Measurements from ENCODE around the gene KRTAP12-1.
A peak's percentile ranks its signal among the peaks of the same experiment; 100 is the strongest.

KRTAP12-1 gene

DNA sequence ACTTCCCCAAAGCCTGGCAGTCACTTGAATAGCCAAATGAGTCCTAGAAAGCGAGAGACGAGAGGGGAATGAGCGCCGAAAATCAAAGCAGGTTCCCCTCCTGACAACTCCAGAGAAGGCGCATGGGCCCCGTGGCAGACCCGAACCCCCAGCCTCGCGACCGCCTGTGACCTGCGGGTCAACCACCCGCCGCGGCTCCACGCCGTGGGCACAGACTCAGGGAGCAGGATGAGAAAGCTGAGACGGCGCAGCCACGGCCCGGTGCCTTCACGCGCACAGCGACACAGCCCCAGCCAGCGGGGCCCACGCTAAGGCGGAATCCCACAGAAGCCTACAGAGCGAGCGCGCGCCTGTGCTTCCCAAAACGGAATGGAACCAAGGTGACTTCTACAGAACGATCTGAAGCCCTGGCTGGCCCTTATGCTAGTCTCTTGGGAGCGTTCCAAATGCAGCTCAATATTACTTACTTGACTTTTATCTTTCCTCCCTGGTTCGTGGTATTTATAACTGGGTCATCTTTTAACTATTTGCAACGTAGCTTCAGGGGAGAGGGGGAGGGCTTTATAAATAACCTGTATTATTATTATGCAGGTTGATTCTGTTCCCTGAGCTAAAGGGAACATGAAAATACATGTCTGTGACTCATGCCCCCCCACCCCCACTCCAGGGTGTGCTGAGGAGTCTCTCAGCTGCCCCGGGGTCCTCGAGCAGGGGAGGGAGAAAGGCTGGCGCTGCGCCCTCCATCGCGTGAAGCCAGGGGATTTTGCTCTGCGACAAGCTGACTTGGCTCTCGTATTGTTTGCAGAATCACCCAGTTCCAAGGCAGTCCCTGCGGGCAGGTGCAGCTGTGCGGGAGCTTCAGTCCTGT, 27.7 kb upstream of the KRTAP12-1 start:
- in situ Hi-C loops (cut with MboI; ENCODE audit: low pct_unique_long_range_greater_than_20kb, low sequenced_read_pairs, unreplicated experiment): loop anchor here (10.0 kb wide), 1 partner anchor 65 kb away; no protein-coding TSS in a partner anchor
- DNase-seq (ENCODE audit: low spot score): no peak
- TF ChIP-seq, protein P1, sequence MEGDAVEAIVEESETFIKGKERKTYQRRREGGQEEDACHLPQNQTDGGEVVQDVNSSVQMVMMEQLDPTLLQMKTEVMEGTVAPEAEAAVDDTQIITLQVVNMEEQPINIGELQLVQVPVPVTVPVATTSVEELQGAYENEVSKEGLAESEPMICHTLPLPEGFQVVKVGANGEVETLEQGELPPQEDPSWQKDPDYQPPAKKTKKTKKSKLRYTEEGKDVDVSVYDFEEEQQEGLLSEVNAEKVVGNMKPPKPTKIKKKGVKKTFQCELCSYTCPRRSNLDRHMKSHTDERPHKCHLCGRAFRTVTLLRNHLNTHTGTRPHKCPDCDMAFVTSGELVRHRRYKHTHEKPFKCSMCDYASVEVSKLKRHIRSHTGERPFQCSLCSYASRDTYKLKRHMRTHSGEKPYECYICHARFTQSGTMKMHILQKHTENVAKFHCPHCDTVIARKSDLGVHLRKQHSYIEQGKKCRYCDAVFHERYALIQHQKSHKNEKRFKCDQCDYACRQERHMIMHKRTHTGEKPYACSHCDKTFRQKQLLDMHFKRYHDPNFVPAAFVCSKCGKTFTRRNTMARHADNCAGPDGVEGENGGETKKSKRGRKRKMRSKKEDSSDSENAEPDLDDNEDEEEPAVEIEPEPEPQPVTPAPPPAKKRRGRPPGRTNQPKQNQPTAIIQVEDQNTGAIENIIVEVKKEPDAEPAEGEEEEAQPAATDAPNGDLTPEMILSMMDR (IDR thresholded peaks at IDR 0.05; ENCODE audit: extremely low read depth, insufficient read depth, missing control alignments): no peak

DNA sequence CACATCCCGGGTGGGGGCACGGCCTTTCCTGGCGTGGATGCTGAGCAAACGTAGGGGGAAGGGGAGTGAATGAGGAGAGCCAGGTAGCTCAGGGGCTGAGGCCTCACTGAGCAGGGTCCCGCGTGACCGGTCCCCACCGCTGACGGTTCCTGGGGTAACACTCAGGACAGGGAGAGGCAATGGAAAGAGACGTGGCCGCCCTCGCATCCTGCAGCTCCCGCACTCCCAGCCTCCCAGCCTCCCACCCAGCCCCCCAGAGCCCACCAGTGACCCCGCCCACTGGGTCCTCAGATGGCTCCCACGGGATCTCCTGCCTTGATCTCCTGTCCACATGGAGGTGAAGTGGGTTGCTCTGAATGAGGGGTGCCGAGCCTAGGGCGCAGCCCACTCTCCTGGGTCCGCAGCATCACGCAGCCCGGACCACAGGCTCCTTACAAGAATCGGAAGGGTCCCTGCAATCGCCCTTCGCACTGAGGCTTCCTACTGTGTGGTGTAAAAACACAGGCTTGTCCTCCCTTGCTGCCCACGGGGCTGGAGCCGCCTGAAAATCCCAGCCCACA, 27.0 kb upstream of the KRTAP12-1 start:
- in situ Hi-C loops (cut with MboI; ENCODE audit: low pct_unique_long_range_greater_than_20kb, low sequenced_read_pairs, unreplicated experiment): no loop called here
- TF ChIP-seq, protein P1 (IDR thresholded peaks at IDR 0.05; ENCODE audit: extremely low read depth, insufficient read depth, missing control alignments): no peak
- DNase-seq (ENCODE audit: low spot score): no peak

DNA sequence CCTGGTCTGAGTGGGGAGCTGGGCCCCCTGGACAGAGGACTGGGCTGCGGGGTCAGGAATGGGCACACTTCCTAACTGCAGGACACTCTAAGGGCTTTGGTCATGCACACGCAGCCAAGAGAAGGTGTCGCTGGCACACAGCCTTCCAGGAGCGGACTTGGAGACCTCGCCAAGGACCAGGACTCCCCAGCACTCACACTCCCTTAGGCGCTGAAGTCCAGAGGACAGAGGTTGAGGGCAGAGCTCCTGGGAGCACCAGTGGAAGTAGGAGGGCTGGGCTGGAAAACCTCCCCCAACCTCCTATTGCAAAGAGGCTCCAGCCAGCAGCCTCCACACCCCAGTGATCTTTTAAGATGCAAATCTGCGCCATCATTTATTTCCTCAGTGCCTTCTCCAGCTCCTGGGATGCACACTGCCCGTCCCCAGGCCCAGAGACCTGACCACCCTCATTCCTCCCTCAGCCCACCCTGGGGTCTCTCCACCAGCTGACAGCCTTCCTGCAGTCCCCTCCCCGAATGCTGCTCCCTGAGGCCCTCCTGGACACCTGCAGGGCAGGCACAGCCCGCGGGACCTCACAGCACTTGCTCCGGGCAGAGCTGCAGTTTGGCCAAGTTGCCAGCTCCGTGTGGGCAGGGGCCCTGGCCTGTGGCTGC, 26.4 kb upstream of the KRTAP12-1 start:
- no peak for DNase-seq (ENCODE audit: low spot score)
- TF ChIP-seq, protein P1 (IDR thresholded peaks at IDR 0.05; ENCODE audit: extremely low read depth, insufficient read depth, missing control alignments): no peak
- in situ Hi-C loops (cut with MboI; ENCODE audit: low pct_unique_long_range_greater_than_20kb, low sequenced_read_pairs, unreplicated experiment): no loop called here

DNA sequence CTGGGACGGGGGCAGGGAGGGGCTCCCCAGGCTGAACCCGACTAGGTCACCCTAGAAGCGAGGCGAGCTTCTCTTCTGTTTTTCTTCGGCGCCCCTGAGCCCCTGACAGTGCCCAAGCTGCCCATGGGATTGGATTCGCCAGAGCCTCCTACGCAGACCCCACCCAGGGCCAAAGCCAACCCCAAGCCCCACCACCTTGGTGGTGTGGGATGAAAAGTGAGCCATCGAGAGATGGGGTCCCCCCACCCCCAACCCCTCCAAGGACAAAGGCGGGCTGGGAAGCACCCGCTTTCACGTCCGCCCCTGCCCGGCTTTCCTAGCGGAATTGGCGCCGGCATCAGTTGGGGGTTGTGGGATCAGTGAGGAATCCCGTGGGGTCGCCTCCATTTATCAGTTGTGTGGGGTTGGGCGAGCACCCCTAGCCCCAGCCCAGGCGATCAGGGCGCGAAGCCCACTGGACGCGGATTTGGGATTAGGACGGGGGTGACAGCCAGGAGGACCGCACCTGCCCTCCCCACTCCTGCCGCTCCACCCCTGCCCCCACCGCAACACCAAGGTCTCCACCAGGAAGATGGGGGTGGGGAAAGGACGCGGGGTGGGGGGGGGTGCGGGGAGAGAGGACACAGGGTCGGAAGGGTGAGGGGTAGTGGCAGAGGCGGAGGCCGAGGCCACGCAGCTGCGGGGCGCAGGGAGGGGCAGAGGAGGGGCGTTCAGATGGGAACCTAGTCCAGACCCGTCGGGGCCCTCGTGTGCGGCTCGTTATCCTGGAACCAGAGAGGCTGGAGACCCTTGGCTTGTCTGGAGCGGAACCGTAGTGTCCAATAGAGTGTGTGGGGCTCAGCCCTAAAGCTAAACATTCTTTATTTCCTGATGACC, 25.0 kb upstream of the KRTAP12-1 start:
- in situ Hi-C loops (cut with MboI; ENCODE audit: low pct_unique_long_range_greater_than_20kb, low sequenced_read_pairs, unreplicated experiment): no loop called here
- TF ChIP-seq, protein P1 (IDR thresholded peaks at IDR 0.05; ENCODE audit: extremely low read depth, insufficient read depth, missing control alignments): no peak
- peak; percentile 21 for DNase-seq (ENCODE audit: low spot score)

DNA sequence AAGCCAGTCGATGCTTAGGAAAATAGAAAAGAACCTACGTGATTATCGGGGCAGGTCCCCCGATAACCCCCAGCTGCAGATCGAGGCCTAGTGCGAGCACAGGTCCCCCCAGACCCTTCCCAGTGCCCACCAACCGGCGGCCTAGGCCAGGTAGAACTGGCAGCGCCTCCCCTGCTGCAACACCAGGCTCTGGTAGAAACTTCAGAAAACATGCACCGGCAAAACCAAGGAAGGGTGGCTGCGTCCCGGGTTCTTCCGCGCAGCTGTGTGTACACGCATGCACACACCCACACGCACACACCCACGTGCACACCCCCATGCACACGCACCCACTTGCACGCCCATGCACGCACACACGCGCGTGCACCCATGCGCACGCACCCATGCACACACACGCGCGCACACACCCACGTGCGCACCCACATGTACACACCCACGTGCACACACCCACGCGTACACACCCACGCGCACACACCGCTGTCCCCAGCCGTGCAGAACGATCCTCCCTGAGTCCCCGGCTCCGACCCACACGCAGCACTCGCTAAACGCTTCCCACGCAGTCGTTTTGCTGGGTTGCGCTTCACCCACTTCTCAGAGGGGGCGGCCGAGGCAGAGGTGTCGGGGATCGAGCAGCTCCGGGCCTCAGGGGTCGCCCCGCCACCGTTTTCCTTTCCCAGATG, 24.2 kb upstream of the KRTAP12-1 start:
- DNase-seq (ENCODE audit: low spot score): no peak
- in situ Hi-C loops (cut with MboI; ENCODE audit: low pct_unique_long_range_greater_than_20kb, low sequenced_read_pairs, unreplicated experiment): no loop called here
- TF ChIP-seq, protein P1 (IDR thresholded peaks at IDR 0.05; ENCODE audit: extremely low read depth, insufficient read depth, missing control alignments): no peak
